Right kidney (tissue), 1 donor: ENCODE measurements around the gene KLHL14.
A peak's percentile ranks its signal among the peaks of the same experiment; 100 is the strongest.

Source experiments
- DNase-seq: peaks from one replicate; pipeline ENCODE4 v3.0.0-alpha.2; 2016

The KLHL14 gene

GRCh38 chr18:32770054-32770665, 2.7 kb downstream of the KLHL14 start:
- no peak for DNase-seq

- peak; percentile 86 for DNase-seq
Observed at GRCh38 chr18:32769586-32770053, 3.2 kb downstream of the KLHL14 start.

- peak; percentile 56 for DNase-seq
Observed at GRCh38 chr18:32769071-32769585, 3.7 kb downstream of the KLHL14 start.

- peak; percentile 12 for DNase-seq
Observed at GRCh38 chr18:32767400-32767799, 5.4 kb downstream of the KLHL14 start.

GRCh38 chr18:32764611-32765244, 8.1 kb downstream of the KLHL14 start:
- DNase-seq, result no peak

- DNase-seq, result no peak
Observed at GRCh38 chr18:32763293-32763692, 9.5 kb downstream of the KLHL14 start.

GRCh38 chr18:32761231-32761630, 11.6 kb downstream of the KLHL14 start:
- no peak for DNase-seq

- peak; percentile 9 for DNase-seq
Observed at GRCh38 chr18:32760391-32760790, 12.4 kb downstream of the KLHL14 start.

- DNase-seq, result no peak
Observed at GRCh38 chr18:32759611-32760167, 13.1 kb downstream of the KLHL14 start.

- no peak for DNase-seq
Observed at GRCh38 chr18:32754508-32755263, 18.1 kb downstream of the KLHL14 start.

- no peak for DNase-seq
Observed at GRCh38 chr18:32753656-32754260, 19.1 kb downstream of the KLHL14 start.

- DNase-seq, result no peak
Observed at GRCh38 chr18:32750328-32750727, 22.5 kb downstream of the KLHL14 start.

GRCh38 chr18:32749809-32750208, 23.0 kb downstream of the KLHL14 start:
- DNase-seq, result no peak

GRCh38 chr18:32742579-32742978, 30.2 kb downstream of the KLHL14 start:
- DNase-seq, result no peak

GRCh38 chr18:32735781-32736180, 37.0 kb downstream of the KLHL14 start:
- no peak for DNase-seq

GRCh38 chr18:32734442-32734841, 38.4 kb downstream of the KLHL14 start:
- DNase-seq, result no peak

GRCh38 chr18:32732165-32732564, 40.7 kb downstream of the KLHL14 start:
- no peak for DNase-seq

GRCh38 chr18:32730620-32731091, 42.2 kb downstream of the KLHL14 start:
- DNase-seq, result peak; percentile 42

GRCh38 chr18:32730068-32730467, 42.8 kb downstream of the KLHL14 start:
- no peak for DNase-seq

GRCh38 chr18:32724071-32724749, 48.6 kb downstream of the KLHL14 start:
- DNase-seq, result no peak

- DNase-seq, result no peak
Observed at GRCh38 chr18:32722279-32722678, 50.5 kb downstream of the KLHL14 start.

- DNase-seq, result no peak
Observed at GRCh38 chr18:32717126-32717525, 55.7 kb downstream of the KLHL14 start.
